Upper lobe of left lung (tissue), 6 donors: ENCODE measurements around the gene MAP4K4. TPM values are rescaled to one million over a fixed set of nuclear protein-coding genes. Genes with fewer than 3 reads are reported as not detected.

Source experiments
- ATAC-seq, 2 donors: fragments of 200-7000 bp; cut with Tn5 transposase; one replicate each; pipeline ENCODE4 v1.9.1; 2022; ENCODE audit warnings: mild to moderate bottlenecking in 2 of 2, moderate library complexity in 2 of 2; ENCODE audit not compliant: low FRiP score in 2 of 2
- DNase-seq, 2 donors: peaks; one replicate each; pipeline ENCODE4 v3.0.0-alpha.2; 2019 to 2020
- H3K27ac ChIP-seq, 4 donors: fragments of 200-600 bp; sonication (generic); one replicate each; pipeline ENCODE4 v1.5.1; 2016 to 2019
- H3K27me3 ChIP-seq, 4 donors: fragments of 200-600 bp; sonication (generic); one replicate each; pipeline ENCODE4 v1.5.1; 2017 to 2019
- H3K36me3 ChIP-seq, 4 donors: fragments of 200-600 bp; sonication (generic); one replicate each; pipeline ENCODE4 v1.5.1; 2016 to 2019
- H3K4me1 ChIP-seq, 4 donors: fragments of 200-600 bp; sonication (generic); one replicate each; pipeline ENCODE4 v1.5.1; 2018 to 2019
- H3K4me3 ChIP-seq, 4 donors: fragments of 200-600 bp; sonication (generic); one replicate each; pipeline ENCODE4 v1.5.1; 2017 to 2019; ENCODE audit warnings: mild to moderate bottlenecking in 2 of 4, moderate library complexity in 1 of 4
- H3K9me3 ChIP-seq, 4 donors: fragments of 200-600 bp; sonication (generic); one replicate each; pipeline ENCODE4 v1.5.1; 2018 to 2019
- EP300 ChIP-seq, 4 donors: sonication (generic); formaldehyde crosslinking; IDR thresholded peaks; one replicate each; pipeline ENCODE4 v1.5.1; 2017; ENCODE audit warnings: antibody characterized with exemption in 4 of 4, control low read depth in 2 of 4
- POLR2A ChIP-seq, 4 donors: fragments of 450-650 bp; IDR thresholded peaks; one replicate each; pipeline ENCODE4 v1.5.1; 2016 to 2017; ENCODE audit warnings: antibody characterized with exemption in 4 of 4, mild to moderate bottlenecking in 2 of 4
- POLR2AphosphoS5 ChIP-seq, 2 donors: sonication (generic); formaldehyde crosslinking; IDR thresholded peaks; one replicate each; pipeline ENCODE4 v1.5.1; 2017; ENCODE audit warnings: antibody characterized with exemption in 2 of 2
- WGBS, 2 donors: methylation state at CpG; one replicate each; pipeline ENCODE4 v1.1.5; 2017 to 2018; 5-methylcytosine and 5-hydroxymethylcytosine counted together
- total RNA-seq, 6 donors: library from RNA; depleted of rRNA in 4 of 6; stranded (reverse); fragments of >200 nt in 4 of 6; gene quantifications; one replicate each; pipeline versions ENCODE4 v1.1.0 to v1.2.1, GENCODE V29; 2016 to 2021
- TF ChIP-seq, protein P1 (sequence below), 6 experiments: fragments of 450-650 bp in 4 of 6; fragments of 200-600 bp in 2 of 6; sonication (generic) in 2 of 6; IDR thresholded peaks; one replicate each; pipeline ENCODE4 v1.5.1; 2016 to 2019; ENCODE audit warnings: antibody characterized with exemption in 6 of 6
- donor health status: DM: no; HTN: no; CAD: no; lungs with moderate emphysema.
- donor health status: DM: no; HTN: yes; CAD: no; lungs with severe emphysema.

Gene MAP4K4
- total RNA-seq, 6 donors from 2014 or later, result 49.8 to 88.0 (median 56.4) TPM

DNA sequence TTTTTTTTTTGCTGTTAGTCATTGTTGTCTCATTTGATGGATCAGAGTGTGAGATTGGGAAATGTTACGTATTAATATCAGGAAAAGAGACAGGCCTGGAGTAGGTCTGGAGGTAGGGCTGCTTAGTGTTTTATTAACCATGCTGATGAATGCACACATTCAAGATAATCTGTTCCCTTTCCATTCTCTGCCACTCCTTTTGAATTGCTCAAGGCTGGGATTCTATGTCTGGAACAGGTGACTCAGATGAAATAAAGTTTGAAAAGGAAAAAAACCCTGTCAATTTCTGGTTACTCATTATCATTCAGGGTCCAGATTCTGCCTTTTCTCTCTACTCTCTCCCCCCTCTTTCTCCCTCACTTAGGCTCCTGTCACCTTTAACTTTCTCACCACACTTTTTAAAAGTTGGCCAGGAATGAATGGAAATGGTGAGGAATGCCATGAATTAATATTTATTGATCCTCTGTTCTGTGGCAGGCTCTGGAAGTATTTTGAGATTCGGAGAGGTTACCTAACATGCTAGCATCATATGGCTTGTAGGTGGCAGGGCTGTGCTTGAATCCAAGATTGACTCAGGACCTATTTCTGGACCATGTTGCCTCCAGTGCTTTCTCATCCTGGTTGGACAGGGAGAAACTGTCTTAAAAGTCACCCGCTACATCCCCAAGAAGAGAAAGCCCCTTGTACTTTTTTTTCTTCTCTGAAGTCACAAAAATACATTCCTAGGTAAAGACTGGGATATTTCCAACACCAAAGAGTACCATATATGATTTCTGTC is 40.2 kb downstream of the MAP4K4 start:
- ATAC-seq (no peak), DNase-seq (no peak)
- Histone ChIP-seq H3K4me1 (peaks cover 41 to 68% (median 59%) of the 10 kb centered on the region in 4 donors), H3K4me3 (no peak overlapping the region), H3K27ac (no peak overlapping the region), H3K36me3 (no peaks in the 10 kb centered on the region), H3K27me3 (no peaks in the 10 kb centered on the region), H3K9me3 (no peaks in the 10 kb centered on the region)
- 89 to 92% methylated on average over 3 of the region's 3 CpGs for WGBS, 2 donors
- TF ChIP-seq, protein P1, sequence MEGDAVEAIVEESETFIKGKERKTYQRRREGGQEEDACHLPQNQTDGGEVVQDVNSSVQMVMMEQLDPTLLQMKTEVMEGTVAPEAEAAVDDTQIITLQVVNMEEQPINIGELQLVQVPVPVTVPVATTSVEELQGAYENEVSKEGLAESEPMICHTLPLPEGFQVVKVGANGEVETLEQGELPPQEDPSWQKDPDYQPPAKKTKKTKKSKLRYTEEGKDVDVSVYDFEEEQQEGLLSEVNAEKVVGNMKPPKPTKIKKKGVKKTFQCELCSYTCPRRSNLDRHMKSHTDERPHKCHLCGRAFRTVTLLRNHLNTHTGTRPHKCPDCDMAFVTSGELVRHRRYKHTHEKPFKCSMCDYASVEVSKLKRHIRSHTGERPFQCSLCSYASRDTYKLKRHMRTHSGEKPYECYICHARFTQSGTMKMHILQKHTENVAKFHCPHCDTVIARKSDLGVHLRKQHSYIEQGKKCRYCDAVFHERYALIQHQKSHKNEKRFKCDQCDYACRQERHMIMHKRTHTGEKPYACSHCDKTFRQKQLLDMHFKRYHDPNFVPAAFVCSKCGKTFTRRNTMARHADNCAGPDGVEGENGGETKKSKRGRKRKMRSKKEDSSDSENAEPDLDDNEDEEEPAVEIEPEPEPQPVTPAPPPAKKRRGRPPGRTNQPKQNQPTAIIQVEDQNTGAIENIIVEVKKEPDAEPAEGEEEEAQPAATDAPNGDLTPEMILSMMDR (IDR thresholded peaks at IDR 0.05), result no peak
- no peak for TF ChIP-seq EP300 (IDR thresholded peaks at IDR 0.05)
- TF ChIP-seq POLR2A (IDR thresholded peaks at IDR 0.05), result no peak
- no peak for TF ChIP-seq POLR2AphosphoS5 (IDR thresholded peaks at IDR 0.05)

DNA sequence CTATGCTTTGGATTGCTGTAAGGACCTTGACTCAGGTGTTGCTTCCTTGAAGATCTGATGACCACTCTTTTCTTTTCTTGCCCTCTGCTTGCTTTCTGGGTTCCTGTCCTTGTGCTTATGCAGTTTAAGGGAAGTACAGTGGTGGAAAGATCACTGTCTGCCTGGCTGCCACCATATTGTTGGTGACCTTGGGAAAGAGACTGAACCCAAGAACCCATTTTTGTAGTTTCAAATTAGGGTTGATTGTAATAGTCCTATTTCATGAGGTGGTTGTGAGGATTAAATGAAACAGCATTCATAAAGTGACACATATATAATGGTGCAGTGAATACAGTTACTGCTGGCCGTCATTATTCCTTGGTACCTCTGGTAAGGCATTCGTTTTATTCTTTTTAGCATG is 41.1 kb downstream of the MAP4K4 start:
- TF ChIP-seq POLR2A (IDR thresholded peaks at IDR 0.05) (no peak), POLR2AphosphoS5 (IDR thresholded peaks at IDR 0.05) (no peak), EP300 (IDR thresholded peaks at IDR 0.05) (no peak)
- TF ChIP-seq, protein P1 (IDR thresholded peaks at IDR 0.05), result no peak
- Histone ChIP-seq H3K27me3 (no peaks in the 10 kb centered on the region), H3K4me1 (peaks cover 45 to 66% (median 56%) of the 10 kb centered on the region in 4 donors), H3K36me3 (no peaks in the 10 kb centered on the region), H3K9me3 (no peaks in the 10 kb centered on the region), H3K4me3 (no peak overlapping the region), H3K27ac (no peak overlapping the region)
- WGBS, 2 donors, result 94 to 100% methylated on average over 2 of the region's 2 CpGs
- ATAC-seq, result no peak
- DNase-seq, result no peak

DNA sequence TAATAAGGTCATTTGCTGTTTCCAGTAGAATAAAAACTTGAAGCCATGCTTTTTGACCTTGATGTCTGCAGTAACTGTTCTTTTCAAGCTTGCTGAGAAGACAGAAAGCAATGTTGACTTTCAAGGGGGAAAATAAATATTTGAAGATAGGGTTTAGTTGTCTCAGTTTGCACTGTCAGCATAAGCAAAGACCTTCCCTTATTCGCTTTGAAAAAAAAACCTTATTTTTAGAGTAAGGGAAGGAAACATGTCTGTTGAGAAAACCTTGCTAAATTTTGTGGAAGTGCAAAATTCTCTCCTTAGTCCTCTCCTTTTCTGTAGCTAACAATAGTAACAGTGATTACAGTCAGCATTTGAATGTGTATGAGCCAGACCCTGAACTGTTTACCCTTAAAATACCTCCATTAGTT is 43.1 kb downstream of the MAP4K4 start:
- H3K27ac ChIP-seq, result peak overlapping the region in 1 of 4 donors; percentile 40
- H3K36me3 ChIP-seq, result no peaks in the 10 kb centered on the region
- H3K4me1 ChIP-seq, result peaks cover 45 to 59% (median 52%) of the 10 kb centered on the region in 4 donors
- ATAC-seq (no peak), DNase-seq (no peak)
- TF ChIP-seq EP300 (IDR thresholded peaks at IDR 0.05) (no peak), POLR2A (IDR thresholded peaks at IDR 0.05) (no peak), POLR2AphosphoS5 (IDR thresholded peaks at IDR 0.05) (no peak)
- TF ChIP-seq, protein P1 (IDR thresholded peaks at IDR 0.05), result no peak
- no peak overlapping the region for H3K4me3 ChIP-seq
- H3K9me3 ChIP-seq, result no peaks in the 10 kb centered on the region
- no peaks in the 10 kb centered on the region for H3K27me3 ChIP-seq
- 42 to 58% methylated on average over 1 of the region's 1 CpG for WGBS, 2 donors

DNA sequence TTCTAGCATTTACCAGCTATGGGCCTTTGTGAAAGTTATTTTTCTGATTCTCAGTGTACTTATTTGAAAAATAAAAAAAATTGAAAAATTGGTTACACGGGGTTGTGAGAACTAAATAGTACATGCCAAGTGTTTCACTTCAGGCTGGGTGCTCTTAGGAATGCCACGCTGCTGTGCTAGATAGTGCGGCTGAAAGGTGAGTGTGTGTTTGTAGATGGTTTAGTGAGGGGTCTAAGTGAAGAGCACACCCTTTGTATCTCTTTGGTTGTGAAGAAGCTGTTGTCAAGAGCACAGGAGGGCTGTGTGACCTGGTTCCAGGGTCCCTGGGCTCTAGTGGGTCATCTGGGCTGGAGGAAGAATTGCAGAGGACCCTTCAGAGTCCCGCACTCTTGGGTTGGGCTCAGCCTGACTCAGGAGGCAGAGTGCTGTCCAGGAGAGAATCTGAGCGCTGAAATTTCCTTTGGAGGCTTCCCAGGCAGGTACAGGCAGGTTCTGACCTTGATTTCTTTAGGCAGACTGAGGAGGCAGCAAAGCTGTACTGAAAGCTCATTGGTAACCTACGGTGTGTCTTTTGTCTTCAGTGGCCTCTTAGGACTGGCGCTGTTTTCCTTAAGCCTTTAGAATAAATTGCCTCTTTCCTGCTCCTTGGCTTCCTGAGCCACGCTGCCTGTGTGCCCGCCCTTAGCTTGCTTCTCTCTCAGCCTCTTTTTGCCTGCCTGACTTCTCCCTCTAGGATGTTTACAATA is 44.4 kb downstream of the MAP4K4 start:
- WGBS, 2 donors, result 39 to 43% methylated on average over 8 to 9 of the region's 9 CpGs
- H3K27me3 ChIP-seq, result no peaks in the 10 kb centered on the region
- no peak overlapping the region for H3K4me3 ChIP-seq
- TF ChIP-seq EP300 (IDR thresholded peaks at IDR 0.05), result no peak
- TF ChIP-seq, protein P1 (IDR thresholded peaks at IDR 0.05), result no peak
- no peak for TF ChIP-seq POLR2AphosphoS5 (IDR thresholded peaks at IDR 0.05)
- TF ChIP-seq POLR2A (IDR thresholded peaks at IDR 0.05), result no peak
- ATAC-seq (peak in 1 of 2 donors; percentile 12), DNase-seq (no peak)
- peaks cover 42 to 58% (median 50%) of the 10 kb centered on the region in 4 donors for H3K4me1 ChIP-seq
- H3K27ac ChIP-seq, result peak overlapping the region; percentile 3 to 75 (median 36)
- no peaks in the 10 kb centered on the region for H3K36me3 ChIP-seq
- H3K9me3 ChIP-seq, result no peaks in the 10 kb centered on the region
